GM23338 (cell line): Measurements from ENCODE around the gene SPG7. TPM values are rescaled to one million over a fixed set of nuclear protein-coding genes. Genes with fewer than 3 reads are reported as not detected.

Experiments used
- ATAC-seq: fragments of 200-7000 bp; cut with Tn5 transposase; 3 replicates; pipeline ENCODE4 v1.9.1; 2020
- DNase-seq: peaks from one replicate; pipeline ENCODE4 v3.0.0-alpha.2; 2015; ENCODE audit warnings: low spot score
- H2AFZ ChIP-seq: fragments of 200-600 bp; sonication (generic); 2 replicates; pipeline ENCODE4 v1.8.0; 2016; ENCODE audit warnings: antibody characterized with exemption, mild to moderate bottlenecking, moderate library complexity
- H3F3A ChIP-seq: fragments of 200-600 bp; sonication (generic); replicated peaks from 2 replicates; pipeline ENCODE4 v1.8.0; 2017; ENCODE audit warnings: antibody characterized with exemption, mixed run types, low read depth
- H3K27ac ChIP-seq: fragments of 200-600 bp; sonication (generic); 2 replicates; pipeline ENCODE4 v1.6.1; 2016; ENCODE audit warnings: low read depth
- H3K27me3 ChIP-seq: fragments of 200-600 bp; sonication (generic); 2 replicates; pipeline ENCODE4 v1.8.0; 2016; ENCODE audit warnings: mild to moderate bottlenecking, mixed run types, moderate library complexity; ENCODE audit not compliant: insufficient read depth
- H3K36me3 ChIP-seq: fragments of 200-600 bp; sonication (generic); 2 replicates; pipeline ENCODE4 v1.8.0; 2016; ENCODE audit warnings: mild to moderate bottlenecking; ENCODE audit not compliant: insufficient read depth
- H3K4me1 ChIP-seq: fragments of 200-600 bp; sonication (generic); 2 replicates; pipeline ENCODE4 v1.8.0; 2016; ENCODE audit warnings: mild to moderate bottlenecking, moderate library complexity; ENCODE audit not compliant: insufficient read depth
- H3K4me2 ChIP-seq: fragments of 200-600 bp; sonication (generic); 2 replicates; pipeline ENCODE4 v1.7.1; 2017; ENCODE audit warnings: mixed run types
- H3K4me3 ChIP-seq: fragments of 200-600 bp; sonication (generic); 2 replicates; pipeline ENCODE4 v1.6.1; 2016; ENCODE audit warnings: mixed run types
- H3K79me2 ChIP-seq: fragments of 200-600 bp; sonication (generic); replicated peaks from 2 replicates; pipeline ENCODE4 v1.8.0; 2017; ENCODE audit warnings: mild to moderate bottlenecking; ENCODE audit not compliant: insufficient read depth
- H3K9me2 ChIP-seq: fragments of 200-600 bp; sonication (generic); 2 replicates; pipeline ENCODE4 v1.8.0; 2017; ENCODE audit not compliant: insufficient read depth
- H4K20me1 ChIP-seq: fragments of 200-600 bp; sonication (generic); replicated peaks from 2 replicates; pipeline ENCODE4 v1.8.0; 2017; ENCODE audit warnings: mild to moderate bottlenecking; ENCODE audit not compliant: insufficient read depth
- H3K27ac Mint-ChIP-seq: 2 replicates; pipeline ENCODE4 v1.8.0; 2020; ENCODE audit warnings: inconsistent platforms, mild to moderate bottlenecking, moderate library complexity, mixed read lengths
- H3K27me3 Mint-ChIP-seq: 3 replicates; pipeline ENCODE4 v1.8.0; 2022; ENCODE audit warnings: low read depth, mild to moderate bottlenecking, moderate library complexity, mixed read lengths, inconsistent platforms; ENCODE audit not compliant: insufficient read depth, poor library complexity
- H3K36me3 Mint-ChIP-seq: 3 replicates; pipeline ENCODE4 v1.8.0; 2021; ENCODE audit warnings: low read depth, mild to moderate bottlenecking, inconsistent platforms, moderate library complexity, mixed read lengths
- H3K4me1 Mint-ChIP-seq: 3 replicates; pipeline ENCODE4 v1.8.0; 2020; ENCODE audit warnings: mild to moderate bottlenecking, inconsistent platforms, mixed read lengths
- H3K4me3 Mint-ChIP-seq: 3 replicates; pipeline ENCODE4 v1.8.0; 2021; ENCODE audit warnings: moderate library complexity, mild to moderate bottlenecking, inconsistent platforms, mixed read lengths
- H3K9me3 Mint-ChIP-seq: 3 replicates; pipeline ENCODE4 v1.8.0; 2020; ENCODE audit warnings: moderate library complexity, mild to moderate bottlenecking, inconsistent platforms, mixed read lengths
- CREB1 ChIP-seq: fragments of 250-450 bp; sonication (Bioruptor Pico); IDR thresholded peaks from 2 replicates; pipeline ENCODE4 v1.5.0; 2020; ENCODE audit warnings: low read depth, mild to moderate bottlenecking, moderate library complexity
- EZH2 ChIP-seq: fragments of 200-600 bp; sonication (generic); IDR thresholded peaks from one replicate; pipeline ENCODE4 v1.8.0; 2017; ENCODE audit warnings: antibody characterized with exemption, mild to moderate bottlenecking, low read depth; ENCODE audit not compliant: unreplicated experiment
- EZH2phosphoT487 ChIP-seq: fragments of 200-600 bp; sonication (generic); IDR thresholded peaks from one replicate; pipeline ENCODE4 v1.8.1; 2018; ENCODE audit warnings: antibody characterized with exemption; ENCODE audit not compliant: unreplicated experiment
- JUNB ChIP-seq: IDR thresholded peaks from one replicate; pipeline ENCODE4 v1.6.1; 2016; ENCODE audit warnings: antibody characterized with exemption; ENCODE audit not compliant: unreplicated experiment
- NANOG ChIP-seq: IDR thresholded peaks from 2 replicates; pipeline ENCODE4 v1.6.1; 2016; ENCODE audit warnings: antibody characterized with exemption, borderline replicate concordance
- POLR2AphosphoS5 ChIP-seq: IDR thresholded peaks from 2 replicates; pipeline ENCODE4 v1.6.1; 2016; ENCODE audit warnings: antibody characterized with exemption, low read depth
- STAT1 ChIP-seq: IDR thresholded peaks from one replicate; pipeline ENCODE4 v1.6.1; 2016; ENCODE audit warnings: antibody characterized with exemption; ENCODE audit not compliant: unreplicated experiment
- ZNF114 ChIP-seq: fragments of 250-450 bp; sonication (Bioruptor Pico); IDR thresholded peaks from 2 replicates; pipeline ENCODE4 v1.5.0; 2020; ENCODE audit warnings: mild to moderate bottlenecking, moderate library complexity
- ZNF331 ChIP-seq: fragments of 250-450 bp; sonication (Bioruptor Pico); IDR thresholded peaks from 2 replicates; pipeline ENCODE4 v1.5.0; 2020; ENCODE audit warnings: low read depth, mild to moderate bottlenecking, moderate library complexity
- polyA plus RNA-seq: library from polyadenylated mRNA; unstranded; fragments of >200 nt; fragmentation: Nextera tagmentation; extraction: Ambion mirVana; gene quantifications from 2 replicates; pipeline ENCODE4 v1.2.1, GENCODE V29; 2016
- total RNA-seq: library from RNA; depleted of rRNA; stranded (reverse); fragments of >200 nt; shearing (Covaris generic); gene quantifications from 2 replicates; pipeline ENCODE4 v1.2.3, GENCODE V29; 2014
- TF ChIP-seq, protein P1 (sequence below): fragments of 250-450 bp; sonication (Bioruptor Pico); IDR thresholded peaks from 2 replicates; pipeline ENCODE4 v1.5.0; 2020; ENCODE audit warnings: mild to moderate bottlenecking, moderate library complexity
- TF ChIP-seq, protein P2 (sequence below): IDR thresholded peaks from 2 replicates; pipeline ENCODE4 v1.6.1; 2016; ENCODE audit warnings: antibody characterized with exemption
- TF ChIP-seq, protein P3 (sequence below): IDR thresholded peaks from one replicate; pipeline ENCODE4 v1.6.1; 2018; ENCODE audit warnings: antibody characterized with exemption; ENCODE audit not compliant: unreplicated experiment
- TF ChIP-seq, protein P4 (sequence below), 2 experiments: fragments of 200-600 bp in 1 of 2; sonication (generic) in 1 of 2; conservative IDR thresholded peaks; 2 replicates each; pipeline versions ENCODE4 v1.5.1 to v1.6.1; 2016 to 2017; ENCODE audit warnings: antibody characterized with exemption in 2 of 2, low read depth in 2 of 2, mild to moderate bottlenecking in 2 of 2, moderate library complexity in 1 of 2

Gene SPG7
- total and polyA plus RNA-seq, 2 experiments from 2014 or later = 77.1 to 267 TPM

DNA sequence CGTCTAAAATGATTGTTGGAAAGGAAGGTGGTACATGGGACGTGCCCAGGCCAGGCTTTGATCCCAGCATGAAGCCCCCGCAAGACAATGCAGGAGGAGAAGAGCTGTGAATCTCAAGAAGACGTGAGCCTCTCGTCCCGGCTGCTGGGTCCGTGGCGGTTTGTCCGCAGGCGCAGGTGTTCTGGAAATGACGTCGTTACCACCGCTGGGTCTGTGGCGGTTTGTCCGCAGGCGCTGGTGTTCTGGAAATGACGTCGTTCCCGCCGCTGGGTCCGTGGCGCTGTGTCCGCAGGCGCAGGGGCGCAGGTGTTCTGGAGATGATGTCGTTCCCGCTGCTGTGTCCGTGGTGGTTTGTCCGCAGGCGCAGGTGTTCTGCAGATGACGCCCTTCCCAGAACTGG lies 14.1 kb downstream of the SPG7 start:
- Mint-ChIP-seq H3K4me1 (no peaks in the 10 kb centered on the region; the same call in 1 of the 3 replicates), H3K27ac (no peak overlapping the region; the same call in 1 of the 2 replicates), H3K27me3 (peaks cover 7% of the 10 kb centered on the region), H3K9me3 (no peaks in the 10 kb centered on the region), H3K4me3 (no peak overlapping the region), H3K36me3 (peaks cover 80% of the 10 kb centered on the region)
- Histone ChIP-seq H3K4me1 (no peaks in the 10 kb centered on the region), H3K27ac (no peak overlapping the region), H3F3A (peaks cover 22% of the 10 kb centered on the region; the same call in 1 of the 2 replicates), H2AFZ (no peak overlapping the region), H3K4me3 (no peak overlapping the region), H3K4me2 (no peak overlapping the region), H3K27me3 (no peaks in the 10 kb centered on the region), H4K20me1 (peaks cover 34% of the 10 kb centered on the region), H3K79me2 (peaks cover 71% of the 10 kb centered on the region), H3K9me2 (no peaks in the 10 kb centered on the region), H3K36me3 (peaks cover 30% of the 10 kb centered on the region)
- TF ChIP-seq, protein P1, sequence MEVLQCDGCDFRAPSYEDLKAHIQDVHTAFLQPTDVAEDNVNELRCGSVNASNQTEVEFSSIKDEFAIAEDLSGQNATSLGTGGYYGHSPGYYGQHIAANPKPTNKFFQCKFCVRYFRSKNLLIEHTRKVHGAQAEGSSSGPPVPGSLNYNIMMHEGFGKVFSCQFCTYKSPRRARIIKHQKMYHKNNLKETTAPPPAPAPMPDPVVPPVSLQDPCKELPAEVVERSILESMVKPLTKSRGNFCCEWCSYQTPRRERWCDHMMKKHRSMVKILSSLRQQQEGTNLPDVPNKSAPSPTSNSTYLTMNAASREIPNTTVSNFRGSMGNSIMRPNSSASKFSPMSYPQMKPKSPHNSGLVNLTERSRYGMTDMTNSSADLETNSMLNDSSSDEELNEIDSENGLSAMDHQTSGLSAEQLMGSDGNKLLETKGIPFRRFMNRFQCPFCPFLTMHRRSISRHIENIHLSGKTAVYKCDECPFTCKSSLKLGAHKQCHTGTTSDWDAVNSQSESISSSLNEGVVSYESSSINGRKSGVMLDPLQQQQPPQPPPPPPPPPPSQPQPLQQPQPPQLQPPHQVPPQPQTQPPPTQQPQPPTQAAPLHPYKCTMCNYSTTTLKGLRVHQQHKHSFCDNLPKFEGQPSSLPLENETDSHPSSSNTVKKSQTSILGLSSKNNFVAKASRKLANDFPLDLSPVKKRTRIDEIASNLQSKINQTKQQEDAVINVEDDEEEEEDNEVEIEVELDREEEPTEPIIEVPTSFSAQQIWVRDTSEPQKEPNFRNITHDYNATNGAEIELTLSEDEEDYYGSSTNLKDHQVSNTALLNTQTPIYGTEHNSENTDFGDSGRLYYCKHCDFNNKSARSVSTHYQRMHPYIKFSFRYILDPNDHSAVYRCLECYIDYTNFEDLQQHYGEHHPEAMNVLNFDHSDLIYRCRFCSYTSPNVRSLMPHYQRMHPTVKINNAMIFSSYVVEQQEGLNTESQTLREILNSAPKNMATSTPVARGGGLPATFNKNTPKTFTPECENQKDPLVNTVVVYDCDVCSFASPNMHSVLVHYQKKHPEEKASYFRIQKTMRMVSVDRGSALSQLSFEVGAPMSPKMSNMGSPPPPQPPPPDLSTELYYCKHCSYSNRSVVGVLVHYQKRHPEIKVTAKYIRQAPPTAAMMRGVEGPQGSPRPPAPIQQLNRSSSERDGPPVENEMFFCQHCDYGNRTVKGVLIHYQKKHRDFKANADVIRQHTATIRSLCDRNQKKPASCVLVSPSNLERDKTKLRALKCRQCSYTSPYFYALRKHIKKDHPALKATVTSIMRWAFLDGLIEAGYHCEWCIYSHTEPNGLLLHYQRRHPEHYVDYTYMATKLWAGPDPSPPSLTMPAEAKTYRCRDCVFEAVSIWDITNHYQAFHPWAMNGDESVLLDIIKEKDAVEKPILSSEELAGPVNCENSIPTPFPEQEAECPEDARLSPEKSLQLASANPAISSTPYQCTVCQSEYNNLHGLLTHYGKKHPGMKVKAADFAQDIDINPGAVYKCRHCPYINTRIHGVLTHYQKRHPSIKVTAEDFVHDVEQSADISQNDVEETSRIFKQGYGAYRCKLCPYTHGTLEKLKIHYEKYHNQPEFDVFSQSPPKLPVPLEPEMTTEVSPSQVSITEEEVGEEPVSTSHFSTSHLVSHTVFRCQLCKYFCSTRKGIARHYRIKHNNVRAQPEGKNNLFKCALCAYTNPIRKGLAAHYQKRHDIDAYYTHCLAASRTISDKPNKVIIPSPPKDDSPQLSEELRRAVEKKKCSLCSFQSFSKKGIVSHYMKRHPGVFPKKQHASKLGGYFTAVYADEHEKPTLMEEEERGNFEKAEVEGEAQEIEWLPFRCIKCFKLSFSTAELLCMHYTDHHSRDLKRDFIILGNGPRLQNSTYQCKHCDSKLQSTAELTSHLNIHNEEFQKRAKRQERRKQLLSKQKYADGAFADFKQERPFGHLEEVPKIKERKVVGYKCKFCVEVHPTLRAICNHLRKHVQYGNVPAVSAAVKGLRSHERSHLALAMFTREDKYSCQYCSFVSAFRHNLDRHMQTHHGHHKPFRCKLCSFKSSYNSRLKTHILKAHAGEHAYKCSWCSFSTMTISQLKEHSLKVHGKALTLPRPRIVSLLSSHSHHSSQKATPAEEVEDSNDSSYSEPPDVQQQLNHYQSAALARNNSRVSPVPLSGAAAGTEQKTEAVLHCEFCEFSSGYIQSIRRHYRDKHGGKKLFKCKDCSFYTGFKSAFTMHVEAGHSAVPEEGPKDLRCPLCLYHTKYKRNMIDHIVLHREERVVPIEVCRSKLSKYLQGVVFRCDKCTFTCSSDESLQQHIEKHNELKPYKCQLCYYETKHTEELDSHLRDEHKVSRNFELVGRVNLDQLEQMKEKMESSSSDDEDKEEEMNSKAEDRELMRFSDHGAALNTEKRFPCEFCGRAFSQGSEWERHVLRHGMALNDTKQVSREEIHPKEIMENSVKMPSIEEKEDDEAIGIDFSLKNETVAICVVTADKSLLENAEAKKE (CRISPR knock-in tag) = no peak
- TF ChIP-seq POLR2AphosphoS5 (no peak), NANOG (no peak), EZH2 (no peak), JUNB (no peak), EZH2phosphoT487 (no peak), ZNF114 (CRISPR knock-in tag) (no peak), STAT1 (no peak), ZNF331 (no peak), CREB1 (CRISPR knock-in tag) (no peak)
- TF ChIP-seq, protein P2, sequence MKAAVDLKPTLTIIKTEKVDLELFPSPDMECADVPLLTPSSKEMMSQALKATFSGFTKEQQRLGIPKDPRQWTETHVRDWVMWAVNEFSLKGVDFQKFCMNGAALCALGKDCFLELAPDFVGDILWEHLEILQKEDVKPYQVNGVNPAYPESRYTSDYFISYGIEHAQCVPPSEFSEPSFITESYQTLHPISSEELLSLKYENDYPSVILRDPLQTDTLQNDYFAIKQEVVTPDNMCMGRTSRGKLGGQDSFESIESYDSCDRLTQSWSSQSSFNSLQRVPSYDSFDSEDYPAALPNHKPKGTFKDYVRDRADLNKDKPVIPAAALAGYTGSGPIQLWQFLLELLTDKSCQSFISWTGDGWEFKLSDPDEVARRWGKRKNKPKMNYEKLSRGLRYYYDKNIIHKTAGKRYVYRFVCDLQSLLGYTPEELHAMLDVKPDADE = no peak
- TF ChIP-seq, protein P3, sequence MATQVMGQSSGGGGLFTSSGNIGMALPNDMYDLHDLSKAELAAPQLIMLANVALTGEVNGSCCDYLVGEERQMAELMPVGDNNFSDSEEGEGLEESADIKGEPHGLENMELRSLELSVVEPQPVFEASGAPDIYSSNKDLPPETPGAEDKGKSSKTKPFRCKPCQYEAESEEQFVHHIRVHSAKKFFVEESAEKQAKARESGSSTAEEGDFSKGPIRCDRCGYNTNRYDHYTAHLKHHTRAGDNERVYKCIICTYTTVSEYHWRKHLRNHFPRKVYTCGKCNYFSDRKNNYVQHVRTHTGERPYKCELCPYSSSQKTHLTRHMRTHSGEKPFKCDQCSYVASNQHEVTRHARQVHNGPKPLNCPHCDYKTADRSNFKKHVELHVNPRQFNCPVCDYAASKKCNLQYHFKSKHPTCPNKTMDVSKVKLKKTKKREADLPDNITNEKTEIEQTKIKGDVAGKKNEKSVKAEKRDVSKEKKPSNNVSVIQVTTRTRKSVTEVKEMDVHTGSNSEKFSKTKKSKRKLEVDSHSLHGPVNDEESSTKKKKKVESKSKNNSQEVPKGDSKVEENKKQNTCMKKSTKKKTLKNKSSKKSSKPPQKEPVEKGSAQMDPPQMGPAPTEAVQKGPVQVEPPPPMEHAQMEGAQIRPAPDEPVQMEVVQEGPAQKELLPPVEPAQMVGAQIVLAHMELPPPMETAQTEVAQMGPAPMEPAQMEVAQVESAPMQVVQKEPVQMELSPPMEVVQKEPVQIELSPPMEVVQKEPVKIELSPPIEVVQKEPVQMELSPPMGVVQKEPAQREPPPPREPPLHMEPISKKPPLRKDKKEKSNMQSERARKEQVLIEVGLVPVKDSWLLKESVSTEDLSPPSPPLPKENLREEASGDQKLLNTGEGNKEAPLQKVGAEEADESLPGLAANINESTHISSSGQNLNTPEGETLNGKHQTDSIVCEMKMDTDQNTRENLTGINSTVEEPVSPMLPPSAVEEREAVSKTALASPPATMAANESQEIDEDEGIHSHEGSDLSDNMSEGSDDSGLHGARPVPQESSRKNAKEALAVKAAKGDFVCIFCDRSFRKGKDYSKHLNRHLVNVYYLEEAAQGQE = no peak
- TF ChIP-seq, protein P4, sequence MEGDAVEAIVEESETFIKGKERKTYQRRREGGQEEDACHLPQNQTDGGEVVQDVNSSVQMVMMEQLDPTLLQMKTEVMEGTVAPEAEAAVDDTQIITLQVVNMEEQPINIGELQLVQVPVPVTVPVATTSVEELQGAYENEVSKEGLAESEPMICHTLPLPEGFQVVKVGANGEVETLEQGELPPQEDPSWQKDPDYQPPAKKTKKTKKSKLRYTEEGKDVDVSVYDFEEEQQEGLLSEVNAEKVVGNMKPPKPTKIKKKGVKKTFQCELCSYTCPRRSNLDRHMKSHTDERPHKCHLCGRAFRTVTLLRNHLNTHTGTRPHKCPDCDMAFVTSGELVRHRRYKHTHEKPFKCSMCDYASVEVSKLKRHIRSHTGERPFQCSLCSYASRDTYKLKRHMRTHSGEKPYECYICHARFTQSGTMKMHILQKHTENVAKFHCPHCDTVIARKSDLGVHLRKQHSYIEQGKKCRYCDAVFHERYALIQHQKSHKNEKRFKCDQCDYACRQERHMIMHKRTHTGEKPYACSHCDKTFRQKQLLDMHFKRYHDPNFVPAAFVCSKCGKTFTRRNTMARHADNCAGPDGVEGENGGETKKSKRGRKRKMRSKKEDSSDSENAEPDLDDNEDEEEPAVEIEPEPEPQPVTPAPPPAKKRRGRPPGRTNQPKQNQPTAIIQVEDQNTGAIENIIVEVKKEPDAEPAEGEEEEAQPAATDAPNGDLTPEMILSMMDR (conservative IDR thresholded peaks at IDR 0.05; ENCODE audit: low read depth in 2 of 2) = no peak
- DNase-seq (no peak), ATAC-seq (peak; percentile 60)
